C4-2B (cell line): ENCODE measurements around the gene WNT5B.

Experiments used
- H3K27ac ChIP-seq: fragments of 450-650 bp; 2 replicates; pipeline ENCODE4 v1.5.1; 2017
- CTCF ChIP-seq: fragments of 450-650 bp; conservative IDR thresholded peaks from 2 replicates; pipeline ENCODE4 v1.5.1; 2017; ENCODE audit warnings: mild to moderate bottlenecking
- ZFX ChIP-seq: fragments of 450-650 bp; IDR thresholded peaks from 2 replicates; pipeline ENCODE4 v1.6.1; 2017

The WNT5B gene

GRCh38 chr12:1584326-1584725 lies 44.7 kb upstream of the WNT5B start:
- TF ChIP-seq CTCF (no peak), ZFX (no peak)
- H3K27ac ChIP-seq: no peak overlapping the region

- TF ChIP-seq CTCF: no peak
- no peak for TF ChIP-seq ZFX
- H3K27ac ChIP-seq: no peak overlapping the region
These were observed 41.0 kb upstream of the WNT5B start for GRCh38 chr12:1587927-1588574.

GRCh38 chr12:1588575-1588947 lies 40.5 kb upstream of the WNT5B start:
- H3K27ac ChIP-seq: no peak overlapping the region
- TF ChIP-seq ZFX: no peak
- no peak for TF ChIP-seq CTCF

- H3K27ac ChIP-seq: no peak overlapping the region
These were observed 38.6 kb upstream of the WNT5B start for GRCh38 chr12:1590221-1590979.

GRCh38 chr12:1591034-1591433 lies 38.0 kb upstream of the WNT5B start:
- no peak for TF ChIP-seq ZFX
- TF ChIP-seq CTCF: peak; percentile 17
- no peak overlapping the region for H3K27ac ChIP-seq

More at GRCh38 chr12:1590221-1590979, 38.6 kb upstream of the WNT5B start:
- TF ChIP-seq ZFX: no peak
- no peak for TF ChIP-seq CTCF

- TF ChIP-seq ZFX: no peak
- no peak for TF ChIP-seq CTCF
- no peak overlapping the region for H3K27ac ChIP-seq
These were observed 37.5 kb upstream of the WNT5B start for GRCh38 chr12:1591543-1591942.

- no peak for TF ChIP-seq ZFX
- no peak for TF ChIP-seq CTCF
- peak overlapping the region; percentile 98 for H3K27ac ChIP-seq
These were observed 36.4 kb upstream of the WNT5B start for GRCh38 chr12:1592444-1593173.
